Sigmoid colon (tissue), 7 donors: ENCODE data around the gene OVOL2. TPM values are rescaled to one million over a fixed set of nuclear protein-coding genes. Genes with fewer than 3 reads are reported as not detected.

Experiments used
- DNase-seq: peaks from one replicate; pipeline ENCODE4 v3.0.0-alpha.2; 2019
- H3K27ac ChIP-seq, 4 donors: fragments of 200-600 bp; sonication (generic); one replicate each; pipeline ENCODE4 v1.5.1; 2016 to 2019; ENCODE audit warnings: mild to moderate bottlenecking in 1 of 4
- H3K27me3 ChIP-seq, 3 donors: fragments of 200-600 bp; sonication (generic); one replicate each; pipeline ENCODE4 v1.5.1; 2019; ENCODE audit warnings: mild to moderate bottlenecking in 1 of 3
- H3K36me3 ChIP-seq, 4 donors: fragments of 200-600 bp; sonication (generic); one replicate each; pipeline ENCODE4 v1.5.1; 2016 to 2019
- H3K4me1 ChIP-seq, 4 donors: fragments of 200-600 bp; sonication (generic); one replicate each; pipeline ENCODE4 v1.5.1; 2017 to 2019
- H3K4me3 ChIP-seq, 4 donors: fragments of 200-600 bp; sonication (generic); one replicate each; pipeline ENCODE4 v1.5.1; 2017 to 2019; ENCODE audit warnings: mild to moderate bottlenecking in 2 of 4, moderate library complexity in 1 of 4
- H3K9me3 ChIP-seq, 4 donors: fragments of 200-600 bp in 3 of 4; sonication (generic) in 3 of 4; one replicate each; pipeline versions ENCODE4 v1.5.1 to v1.6.1; 2013 to 2019
- CTCF ChIP-seq, 4 experiments: fragments of 450-650 bp in 3 of 4; fragments of 200-600 bp in 1 of 4; IDR thresholded peaks; one replicate each; pipeline ENCODE4 v1.5.1; 2016 to 2019; ENCODE audit warnings: antibody characterized with exemption in 4 of 4, mild to moderate bottlenecking in 3 of 4, moderate library complexity in 2 of 4
- EP300 ChIP-seq, 4 donors: sonication (generic); formaldehyde crosslinking; IDR thresholded peaks; one replicate each; pipeline ENCODE4 v1.6.1; 2017; ENCODE audit warnings: antibody characterized with exemption in 4 of 4
- POLR2A ChIP-seq, 2 donors: fragments of 450-650 bp; IDR thresholded peaks; one replicate each; pipeline ENCODE4 v1.6.1; 2016; ENCODE audit warnings: antibody characterized with exemption in 2 of 2, mild to moderate bottlenecking in 2 of 2, moderate library complexity in 2 of 2
- POLR2AphosphoS5 ChIP-seq, 4 donors: sonication (generic); formaldehyde crosslinking; IDR thresholded peaks; one replicate each; pipeline ENCODE4 v1.6.1; 2017; ENCODE audit warnings: antibody characterized with exemption in 4 of 4
- WGBS, 2 donors: extraction: QIAGEN DNeasy Blood & Tissue Kit; methylation state at CpG; one replicate each; pipeline ENCODE4 v1.1.7; 2013; 5-methylcytosine and 5-hydroxymethylcytosine counted together
- intact Hi-C: fragments of 100-400 bp; cut with DNase I; formaldehyde crosslinking; loops from one replicate; pipeline ENCODE4 v1.15.1; 2023
- polyA plus RNA-seq, 3 donors: library from polyadenylated mRNA; stranded (reverse); fragments of 200-250 nt; gene quantifications; one replicate each; pipeline ENCODE4 v1.2.3, GENCODE V29; 2013
- total RNA-seq, 4 donors: library from RNA; depleted of rRNA; stranded (reverse); fragments of >200 nt; gene quantifications; one replicate each; pipeline ENCODE4 v1.1.0, GENCODE V29; 2016
- donor health status: healthy with polysubstance abuse.
- donor health status: Bipolar disorder and iron deficiency.
- donor health status: healthy.

OVOL2 gene
- total and polyA plus RNA-seq, 7 donors: 9.6 to 15.7 (median 13.2) TPM; not detected in 4

- 92 to 95% methylated on average over 7 of the region's 7 CpGs for WGBS, 2 donors
- Histone ChIP-seq H3K9me3 (no peaks in the 10 kb centered on the region), H3K4me1 (peaks cover 0 to 22% (median 13%) of the 10 kb centered on the region in 4 donors), H3K36me3 (no peaks in the 10 kb centered on the region), H3K27ac (no peak overlapping the region), H3K4me3 (no peak overlapping the region), H3K27me3 (no peaks in the 10 kb centered on the region)
- no peak for DNase-seq
- intact Hi-C loops: loop anchor here (10.0 kb wide), 1 partner anchor 324 kb away; the partner anchor contains the start of gene RRBP1
- TF ChIP-seq POLR2AphosphoS5 (IDR thresholded peaks at IDR 0.05) (no peak), EP300 (IDR thresholded peaks at IDR 0.05) (no peak), POLR2A (IDR thresholded peaks at IDR 0.05) (no peak), CTCF (IDR thresholded peaks at IDR 0.05) (no peak)
These were observed 48.6 kb downstream of the OVOL2 start for GRCh38 chr20:18009116-18009515.

- H3K9me3 ChIP-seq: no peaks in the 10 kb centered on the region
- intact Hi-C loops: loop anchor here (10.0 kb wide), 1 partner anchor 323 kb away; the partner anchor contains the start of gene RRBP1
- peak; percentile 73 for DNase-seq
- TF ChIP-seq POLR2AphosphoS5 (IDR thresholded peaks at IDR 0.05): no peak
- TF ChIP-seq EP300 (IDR thresholded peaks at IDR 0.05): no peak
- no peak for TF ChIP-seq CTCF (IDR thresholded peaks at IDR 0.05)
- TF ChIP-seq POLR2A (IDR thresholded peaks at IDR 0.05): no peak
- no peaks in the 10 kb centered on the region for H3K27me3 ChIP-seq
- H3K27ac ChIP-seq: peak overlapping the region; percentile 53 to 80 (median 62)
- H3K4me3 ChIP-seq: no peak overlapping the region
- WGBS, 2 donors: 76 to 80% methylated on average over 19 of the region's 19 CpGs
- peaks cover 0 to 23% (median 13%) of the 10 kb centered on the region in 4 donors for H3K4me1 ChIP-seq
- H3K36me3 ChIP-seq: no peaks in the 10 kb centered on the region
These were observed 50.0 kb downstream of the OVOL2 start for GRCh38 chr20:18007534-18008292.

- H3K4me1 ChIP-seq: peaks cover 0 to 25% (median 16%) of the 10 kb centered on the region in 4 donors
- H3K9me3 ChIP-seq: no peaks in the 10 kb centered on the region
- H3K4me3 ChIP-seq: no peak overlapping the region
- H3K27me3 ChIP-seq: no peaks in the 10 kb centered on the region
- intact Hi-C loops: loop anchor here (10.0 kb wide), 1 partner anchor 322 kb away; the partner anchor contains the start of gene RRBP1
- DNase-seq: no peak
- TF ChIP-seq EP300 (IDR thresholded peaks at IDR 0.05): no peak
- TF ChIP-seq POLR2A (IDR thresholded peaks at IDR 0.05): no peak
- TF ChIP-seq POLR2AphosphoS5 (IDR thresholded peaks at IDR 0.05): no peak
- TF ChIP-seq CTCF (IDR thresholded peaks at IDR 0.05): no peak
- WGBS, 2 donors: 55 to 82% methylated on average over 7 of the region's 7 CpGs
- H3K36me3 ChIP-seq: no peaks in the 10 kb centered on the region
- peak overlapping the region in 3 of 4 donors; percentile 61 to 80 (median 64) for H3K27ac ChIP-seq
These were observed 51.0 kb downstream of the OVOL2 start for GRCh38 chr20:18006684-18007083.

- TF ChIP-seq POLR2AphosphoS5 (IDR thresholded peaks at IDR 0.05) (no peak), EP300 (IDR thresholded peaks at IDR 0.05) (no peak), POLR2A (IDR thresholded peaks at IDR 0.05) (no peak), CTCF (IDR thresholded peaks at IDR 0.05) (no peak)
- Histone ChIP-seq H3K9me3 (no peaks in the 10 kb centered on the region), H3K27ac (peak overlapping the region in 1 of 4 donors; percentile 80), H3K4me1 (peaks cover 0 to 33% (median 22%) of the 10 kb centered on the region in 4 donors), H3K4me3 (no peak overlapping the region), H3K27me3 (no peaks in the 10 kb centered on the region), H3K36me3 (no peaks in the 10 kb centered on the region)
- WGBS, 2 donors: 75 to 80% methylated on average over 6 of the region's 6 CpGs
- DNase-seq: no peak
- intact Hi-C loops: loop anchor here (10.0 kb wide), 1 partner anchor 321 kb away; the partner anchor contains the start of gene RRBP1
These were observed 51.7 kb downstream of the OVOL2 start for GRCh38 chr20:18005990-18006364.
